Midbrain (tissue), 1 donor: Measurements from ENCODE around the gene THAP4.
A peak's percentile ranks its signal among the peaks of the same experiment; 100 is the strongest.

Experiments
- DNase-seq: peaks from one replicate; lab custom pipeline; 2025; lab: John Stamatoyannopoulos, UW

THAP4 gene

DNA sequence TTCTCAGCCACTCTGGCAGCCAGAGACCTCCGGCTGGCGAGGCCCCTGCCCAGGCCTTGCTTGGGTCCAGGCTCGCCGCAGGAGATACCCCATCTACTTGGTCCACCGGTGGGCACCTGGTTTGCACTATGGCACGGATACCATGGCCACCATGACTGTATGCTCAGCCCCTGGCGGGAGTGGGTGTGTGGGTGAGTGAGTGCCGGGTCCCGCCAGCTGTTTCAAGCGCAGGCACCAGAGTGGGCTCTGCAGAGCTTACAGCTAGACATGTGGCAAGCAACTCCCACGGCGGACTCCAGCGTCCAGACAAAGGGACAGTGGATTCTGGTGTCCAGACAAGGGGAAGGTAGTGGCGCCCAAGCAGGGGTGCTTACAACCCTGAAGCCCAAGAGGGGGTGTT, 2.0 kb upstream of the THAP4 start:
- no peak for DNase-seq

DNA sequence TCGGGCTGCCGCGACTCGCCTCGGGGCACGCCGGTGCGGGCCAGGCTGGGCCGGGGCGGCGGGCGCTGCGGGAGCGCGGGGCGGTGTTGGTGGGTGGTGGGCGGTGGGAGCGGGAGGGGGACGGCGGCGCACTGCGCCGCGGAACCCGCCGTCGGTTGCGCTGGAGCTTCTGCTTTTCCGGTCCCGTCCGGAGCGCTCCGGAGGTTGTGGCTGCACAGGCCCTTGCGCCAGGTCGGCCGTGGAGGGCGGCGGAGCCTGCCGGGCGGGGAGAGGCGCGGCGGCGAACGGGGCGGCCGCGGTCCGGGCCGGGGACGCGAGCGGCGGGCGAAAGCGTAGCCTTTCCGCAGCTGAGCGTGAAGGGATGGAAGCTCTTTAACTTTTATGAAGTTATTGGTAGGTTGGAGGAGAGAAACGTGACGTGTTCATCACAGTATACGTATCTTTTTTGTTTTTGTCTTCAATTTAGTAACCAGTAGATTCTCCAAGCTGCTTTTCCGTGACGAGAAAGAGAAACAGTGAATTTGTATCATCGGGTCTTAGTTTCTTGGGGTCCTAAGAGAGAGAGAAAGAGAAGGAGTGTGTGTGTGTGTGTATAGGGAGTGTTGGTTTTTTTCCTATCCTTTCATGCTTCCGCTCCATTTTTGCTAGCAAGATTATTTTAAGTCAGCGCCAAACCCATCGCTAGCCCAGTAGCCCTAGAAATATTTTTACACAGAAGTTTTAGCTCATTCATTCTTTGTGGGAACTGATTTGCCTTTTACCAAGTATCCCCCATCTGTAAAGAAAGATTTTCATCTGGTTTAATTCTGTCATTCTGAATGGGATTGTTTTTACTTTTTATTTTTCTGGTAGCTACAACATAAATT, 1.1 kb upstream of the THAP4 start:
- DNase-seq: no peak

DNA sequence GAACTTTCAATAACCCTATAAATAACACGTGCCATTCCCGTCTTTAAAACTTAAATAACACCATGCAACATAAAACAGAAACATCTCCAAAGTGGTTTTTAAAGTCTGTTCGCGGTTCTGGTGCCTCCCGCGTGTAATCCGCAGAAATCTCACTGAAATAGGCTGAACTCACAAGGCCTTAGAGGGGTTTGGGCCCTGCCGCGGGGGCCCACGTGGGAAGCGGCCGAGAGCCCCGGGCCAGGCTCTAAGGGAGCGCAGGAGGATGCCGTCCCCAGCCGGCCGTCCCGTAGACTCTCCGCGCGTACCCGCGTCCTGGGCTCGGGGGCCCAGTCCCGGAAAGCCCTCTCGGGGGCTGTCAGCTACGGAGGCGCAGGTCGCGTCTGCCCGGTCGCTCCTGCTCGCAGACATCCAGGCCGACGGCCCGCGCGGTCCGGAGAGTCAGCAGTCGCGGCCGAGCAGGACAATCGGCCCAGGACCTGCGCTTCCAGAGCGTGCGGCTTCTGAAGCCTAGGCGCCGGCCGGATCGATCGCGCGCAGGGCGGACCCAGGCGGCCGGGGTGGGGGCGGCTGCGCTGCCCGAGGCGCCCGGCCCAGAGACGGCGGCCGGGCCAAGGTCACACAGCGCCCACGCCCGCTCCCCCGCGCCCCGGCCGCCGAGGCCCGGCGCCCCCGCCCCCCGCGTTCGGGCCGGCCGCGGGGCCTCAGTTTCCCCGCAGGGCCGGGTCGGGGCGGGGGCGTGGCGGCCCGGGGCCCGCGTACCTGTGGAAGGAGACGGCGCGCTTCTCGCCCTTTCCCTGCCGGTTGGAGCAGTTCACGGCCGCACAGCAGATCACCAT, 558 bp downstream of the THAP4 start:
- no peak for DNase-seq

DNA sequence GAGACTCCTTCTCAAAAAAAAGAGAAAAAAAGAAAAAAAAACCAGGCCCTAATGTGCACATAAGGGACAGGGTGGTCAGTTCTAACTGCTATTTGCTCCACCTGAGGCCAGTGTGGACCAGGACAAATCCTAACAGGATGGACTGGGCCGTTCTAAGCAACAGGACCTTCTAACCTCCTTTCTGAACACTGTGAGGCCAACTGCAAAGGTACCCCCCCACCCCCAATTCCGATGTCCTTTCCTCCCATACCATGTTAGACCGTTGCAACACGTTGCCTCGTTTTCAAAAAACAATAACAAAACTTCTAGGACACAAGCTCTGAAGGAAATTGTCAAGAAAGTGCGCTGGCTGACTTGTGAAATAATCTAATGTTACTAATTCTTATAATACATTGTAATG, 1.2 kb downstream of the THAP4 start:
- no peak for DNase-seq

DNA sequence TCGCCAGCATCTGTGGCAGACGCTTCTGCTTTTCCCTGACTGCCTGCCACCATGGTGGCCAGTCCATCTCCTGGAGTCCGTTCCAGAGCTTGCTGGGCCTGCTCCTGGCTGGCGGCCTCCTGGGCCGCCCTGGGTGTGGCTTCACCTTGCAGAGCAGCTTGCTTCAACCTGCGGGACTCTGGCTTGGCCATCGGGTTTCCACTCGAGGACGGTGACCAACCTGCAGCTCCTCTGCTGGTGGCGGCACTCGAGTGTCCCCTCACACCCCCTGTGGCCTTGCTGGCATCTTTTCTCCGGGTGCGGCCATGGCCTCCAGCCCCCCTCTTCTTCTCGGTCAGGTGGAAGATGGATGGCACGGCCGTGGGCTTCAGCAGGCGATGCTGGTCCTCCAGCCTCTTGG, 3.4 kb downstream of the THAP4 start:
- DNase-seq: no peak

DNA sequence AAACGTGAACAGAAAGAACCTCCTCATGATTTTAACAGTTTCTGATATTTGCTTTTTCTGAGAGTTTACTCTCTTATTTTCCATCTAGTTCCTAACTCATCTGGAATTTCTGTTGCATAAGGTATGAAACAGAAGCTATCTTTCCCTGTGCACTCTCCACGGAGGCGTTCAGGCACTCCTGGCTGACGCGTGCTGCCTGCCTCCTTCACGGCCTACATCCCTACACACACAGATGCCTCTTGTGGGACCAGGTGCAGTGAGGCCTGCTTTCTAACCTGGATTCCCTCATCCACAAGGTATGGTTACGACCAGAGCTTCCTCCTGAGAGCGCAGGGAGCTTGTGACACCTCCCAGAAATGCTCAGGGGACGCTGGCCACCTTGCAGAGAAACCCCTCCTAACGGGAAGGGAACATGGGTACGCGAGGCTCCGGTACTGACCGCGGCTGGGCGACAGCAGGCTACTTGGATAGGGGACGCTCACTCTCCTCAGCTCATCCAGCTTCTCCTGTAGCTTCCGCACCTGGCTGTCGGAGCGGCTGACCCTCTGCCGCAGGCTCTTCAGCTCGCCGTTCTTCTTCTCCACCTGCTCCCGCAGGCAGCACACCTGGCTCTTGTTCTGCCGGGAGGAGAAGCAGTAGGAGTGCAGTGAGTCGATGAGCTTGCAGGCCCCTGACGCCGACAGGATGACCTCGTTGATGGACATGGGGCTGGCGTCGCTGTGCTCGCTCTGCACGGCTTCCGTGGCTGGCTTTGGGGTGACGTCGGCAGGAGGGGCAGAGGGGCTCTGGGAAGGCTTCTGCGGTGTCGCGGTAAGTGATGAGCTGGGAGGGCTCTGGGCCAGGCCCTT, 4.3 kb downstream of the THAP4 start:
- DNase-seq: no peak

DNA sequence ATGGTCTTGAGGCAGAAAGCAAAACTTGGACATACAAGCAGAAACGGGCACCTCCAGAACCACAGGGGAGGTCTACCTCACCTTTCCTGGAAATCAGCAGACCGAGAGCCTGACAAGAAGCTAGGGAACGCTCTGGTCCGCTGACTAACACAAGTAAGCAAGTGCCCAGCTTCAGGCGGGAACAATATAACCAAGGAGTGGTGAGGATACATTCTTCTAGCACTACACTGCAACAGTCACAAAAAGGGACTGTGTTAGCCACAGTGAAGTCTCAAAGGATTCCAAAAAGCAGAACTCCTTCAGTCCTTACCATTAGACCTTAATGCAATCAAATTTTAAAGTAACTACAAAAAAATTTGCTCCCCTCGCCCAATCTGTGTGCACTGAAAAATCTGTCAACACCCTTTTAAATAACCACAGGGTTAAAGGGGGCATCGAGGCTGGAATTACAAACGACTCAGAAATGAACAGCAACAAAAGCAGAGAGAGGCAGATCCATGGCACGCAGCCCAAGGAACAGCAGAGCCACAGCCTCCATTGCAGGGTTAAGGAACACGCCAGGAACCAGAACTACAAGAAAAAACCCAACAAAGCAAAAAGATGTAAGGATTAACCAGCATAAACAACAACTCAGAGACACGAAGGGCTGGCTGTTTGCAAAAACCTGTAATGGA, 7.1 kb downstream of the THAP4 start:
- DNase-seq: no peak

DNA sequence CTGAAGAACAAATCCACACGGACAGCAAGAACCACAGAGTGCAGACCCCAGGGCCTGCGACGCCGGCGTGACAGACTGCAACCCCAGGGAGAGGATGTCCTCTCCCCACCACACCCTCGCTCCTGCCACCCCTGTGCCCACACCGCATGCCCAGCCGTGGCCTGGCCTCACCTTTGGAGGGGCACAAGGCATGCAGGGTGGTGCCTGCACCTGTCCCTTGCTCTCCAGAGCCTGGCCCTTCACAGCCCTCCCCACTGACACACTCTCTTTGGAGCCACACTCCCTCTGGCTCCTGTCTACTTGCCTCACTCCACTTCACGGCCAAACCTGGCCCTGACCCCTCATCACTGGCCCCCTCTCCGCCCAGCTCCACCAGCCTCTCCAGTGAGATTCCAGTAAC, 9.3 kb downstream of the THAP4 start:
- DNase-seq: no peak

DNA sequence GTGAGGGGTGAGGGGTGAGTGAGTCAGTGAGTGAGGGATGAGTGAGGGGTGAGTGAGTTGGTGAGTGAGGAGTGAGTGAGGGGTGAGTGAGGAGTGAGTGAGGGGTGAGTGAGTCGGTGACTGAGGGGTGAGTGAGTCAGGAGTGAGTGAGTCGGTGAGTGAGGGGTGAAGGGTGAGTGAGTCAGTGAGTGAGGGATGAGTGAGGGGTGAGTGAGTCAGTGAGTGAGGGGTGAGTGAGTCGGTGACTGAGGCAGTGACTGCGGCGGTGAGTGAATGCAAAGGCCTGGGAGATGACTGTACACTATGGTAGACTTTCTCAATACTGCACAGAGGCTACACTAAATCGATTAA, 16.6 kb downstream of the THAP4 start:
- DNase-seq: no peak

DNA sequence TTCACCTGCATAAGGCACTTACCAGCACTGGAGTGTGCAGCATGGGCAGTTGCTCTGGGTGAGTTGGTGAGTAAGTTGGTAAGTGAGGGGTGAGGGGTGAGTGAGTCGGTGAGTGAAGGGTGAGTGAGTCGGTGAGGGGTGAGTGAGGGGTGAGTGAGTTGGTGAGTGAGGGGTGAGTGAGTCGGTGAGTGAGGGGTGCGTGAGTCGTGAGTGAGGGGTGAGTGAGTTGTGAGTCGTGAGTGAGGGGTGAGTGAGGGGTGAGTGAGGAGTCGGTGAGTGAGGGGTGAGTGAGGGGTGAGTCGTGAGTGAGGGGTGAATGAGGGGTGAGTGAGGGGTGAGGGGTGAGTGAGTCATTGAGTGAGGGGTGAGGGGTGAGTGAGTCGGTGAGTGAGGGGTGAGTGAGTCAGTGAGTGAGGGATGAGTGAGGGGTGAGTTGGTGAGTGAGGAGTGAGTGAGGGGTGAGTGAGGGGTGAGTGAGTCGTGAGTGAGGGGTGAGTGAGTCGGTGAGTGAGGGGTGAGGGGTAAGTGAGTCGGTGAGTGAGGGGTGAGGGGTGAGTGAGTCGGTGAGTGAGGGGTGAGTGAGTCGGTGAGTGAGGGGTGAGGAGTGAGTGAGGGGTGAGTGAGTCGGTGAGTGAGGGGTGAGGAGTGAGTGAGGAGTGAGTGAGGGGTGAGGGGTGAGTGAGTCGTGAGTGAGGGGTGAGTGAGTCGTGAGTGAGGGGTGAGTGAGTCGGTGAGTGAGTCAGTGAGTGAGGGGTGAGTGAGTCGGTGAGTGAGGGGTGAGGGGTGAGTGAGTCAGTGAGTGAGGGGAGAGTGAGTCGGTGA, 17.1 kb downstream of the THAP4 start:
- no peak for DNase-seq

DNA sequence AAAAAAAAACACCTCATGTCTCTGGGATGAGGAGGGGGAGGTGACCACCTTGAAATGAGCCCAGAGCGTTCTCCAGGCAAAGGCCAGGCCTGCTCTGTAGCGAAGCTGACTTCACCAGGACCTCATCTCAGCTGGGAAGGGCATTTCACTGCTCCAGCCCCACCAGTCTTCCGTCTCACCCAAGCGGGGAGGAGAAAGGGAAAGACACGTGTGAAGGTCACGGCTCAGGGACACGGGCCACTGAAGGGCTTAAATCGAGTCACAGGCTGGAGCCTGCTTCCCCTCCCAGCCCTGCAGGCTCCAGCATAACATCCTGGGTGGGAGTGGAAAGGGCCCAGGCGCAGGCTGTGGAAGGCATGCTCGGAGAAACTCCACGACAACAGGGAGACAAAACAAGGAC, 18.1 kb downstream of the THAP4 start:
- no peak for DNase-seq

DNA sequence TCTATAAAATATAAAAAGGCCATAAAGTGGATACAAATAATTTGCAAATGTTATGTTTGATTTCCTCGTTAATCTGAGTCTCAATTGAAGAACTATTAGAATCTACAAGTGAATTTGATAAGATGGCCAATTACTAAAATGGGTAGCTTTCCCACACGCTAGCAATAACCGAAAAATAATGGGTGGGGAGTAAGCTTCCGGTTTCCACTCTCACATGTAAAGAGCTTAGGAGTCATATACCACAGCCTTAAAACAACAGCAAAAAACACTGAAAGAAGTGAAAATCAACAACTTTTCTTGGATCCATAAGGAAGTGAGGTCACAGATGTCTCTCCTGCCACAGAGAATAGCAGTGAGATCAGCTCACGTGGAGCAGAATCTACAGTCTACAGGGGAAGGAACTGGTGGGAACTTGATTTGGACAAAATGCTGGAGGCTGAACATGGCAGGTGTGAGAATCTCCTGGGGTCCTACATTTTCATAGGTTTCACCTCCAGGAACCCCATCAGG, 18.6 kb downstream of the THAP4 start:
- DNase-seq: no peak

DNA sequence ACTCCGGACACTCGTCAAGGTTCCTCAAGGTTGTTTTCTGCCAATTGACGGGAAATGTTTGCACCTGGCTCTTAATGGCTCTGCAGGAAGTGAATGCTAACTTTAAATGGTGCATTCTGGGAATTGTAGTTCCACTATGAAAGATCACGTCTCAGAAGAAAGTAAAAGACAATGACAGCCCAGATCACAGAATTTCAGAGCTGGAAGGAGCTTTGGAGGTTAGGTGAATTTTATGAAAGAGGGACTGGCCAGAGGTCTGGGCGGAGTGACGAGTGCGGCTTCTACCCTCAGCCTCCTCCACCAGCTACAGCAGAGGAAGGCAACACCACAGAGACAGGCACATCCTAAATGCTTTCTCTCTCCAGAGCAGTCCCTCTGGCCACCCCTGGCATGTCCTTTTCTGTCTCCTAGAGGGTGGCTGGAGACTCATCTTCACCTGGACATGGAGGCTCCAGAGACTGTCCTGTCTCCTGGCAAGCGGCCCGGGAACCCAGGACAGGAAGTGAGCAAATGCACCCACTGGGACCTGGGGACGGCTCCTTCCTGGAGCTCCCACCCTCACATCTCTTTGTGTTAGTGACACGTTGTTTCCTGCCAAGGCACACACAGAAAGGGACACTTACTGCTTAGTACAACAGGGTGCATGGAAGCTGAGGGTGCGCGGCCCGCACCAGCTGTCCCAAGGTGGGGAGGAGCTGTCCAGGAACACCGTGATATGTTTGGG, 19.4 kb downstream of the THAP4 start:
- peak; percentile 15 for DNase-seq

DNA sequence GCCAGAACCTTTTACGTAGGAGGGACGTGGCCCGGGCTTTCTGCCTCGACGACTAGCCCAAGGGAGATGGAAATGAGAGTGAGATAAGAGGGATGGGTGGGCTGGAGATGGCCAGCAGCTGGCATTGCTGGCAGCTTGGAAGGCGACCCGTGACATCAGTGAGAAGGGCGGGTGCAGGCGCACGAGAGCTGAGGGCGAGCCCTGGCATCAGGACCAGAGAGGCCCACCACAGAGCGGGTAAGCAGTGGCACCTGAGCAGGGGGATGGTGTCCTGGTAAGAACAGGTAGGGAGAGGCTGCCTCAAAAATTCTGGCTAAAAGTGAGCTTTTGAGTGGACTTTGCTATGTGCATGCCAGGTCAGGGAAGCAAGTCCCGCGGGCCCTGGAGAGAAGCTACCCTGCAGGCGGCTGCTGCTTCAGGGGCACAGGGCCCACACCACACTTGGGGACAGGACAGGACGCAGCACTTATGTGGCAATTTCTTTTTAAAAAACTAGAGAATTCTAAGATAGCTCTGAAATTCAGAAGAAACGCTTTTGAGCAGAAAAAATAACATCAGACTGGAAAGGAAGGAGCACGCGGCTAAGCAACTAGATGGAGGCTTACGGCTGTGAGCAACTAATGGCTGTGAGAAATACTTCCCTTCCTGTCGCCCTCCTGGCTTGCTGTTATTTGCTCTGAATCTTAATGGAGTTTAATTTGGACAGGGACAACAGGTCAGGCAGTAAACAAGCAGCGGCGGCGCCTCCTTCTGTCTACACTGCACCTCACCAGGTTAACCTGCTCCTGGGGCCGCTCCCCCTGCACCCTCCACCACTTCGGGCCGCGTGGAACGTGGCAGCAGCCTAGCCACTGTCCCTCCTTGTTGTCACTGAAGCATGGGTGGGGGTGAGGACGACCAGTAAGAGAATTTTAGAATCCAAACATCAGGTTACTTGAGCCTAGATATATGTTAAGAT, 20.5 kb downstream of the THAP4 start:
- DNase-seq: no peak

DNA sequence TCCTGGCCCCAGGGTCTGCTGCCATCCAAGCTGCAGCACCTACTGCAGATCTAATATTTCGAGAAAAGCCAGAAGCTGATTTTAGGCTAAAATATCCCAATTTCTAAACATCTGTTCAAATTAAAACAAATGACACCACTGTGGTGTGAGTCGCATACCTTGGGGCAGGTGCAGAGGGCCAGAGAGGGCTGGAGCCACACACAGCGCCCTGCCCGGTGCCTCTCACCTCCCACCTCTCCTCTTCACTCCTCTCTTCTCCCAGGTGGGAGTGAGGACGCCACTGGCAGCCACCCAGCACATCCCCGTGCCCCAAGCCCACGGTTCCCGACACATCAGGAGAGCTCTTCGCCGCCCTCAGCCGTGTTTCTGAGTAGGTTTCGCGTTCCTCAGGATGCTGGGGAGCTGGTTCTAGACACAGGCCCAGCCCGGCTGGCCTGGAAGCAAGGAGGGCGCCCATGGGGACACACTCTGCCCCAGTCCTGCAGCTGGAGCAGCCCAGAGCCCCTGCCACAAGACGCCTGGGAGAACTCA, 21.4 kb downstream of the THAP4 start:
- no peak for DNase-seq

DNA sequence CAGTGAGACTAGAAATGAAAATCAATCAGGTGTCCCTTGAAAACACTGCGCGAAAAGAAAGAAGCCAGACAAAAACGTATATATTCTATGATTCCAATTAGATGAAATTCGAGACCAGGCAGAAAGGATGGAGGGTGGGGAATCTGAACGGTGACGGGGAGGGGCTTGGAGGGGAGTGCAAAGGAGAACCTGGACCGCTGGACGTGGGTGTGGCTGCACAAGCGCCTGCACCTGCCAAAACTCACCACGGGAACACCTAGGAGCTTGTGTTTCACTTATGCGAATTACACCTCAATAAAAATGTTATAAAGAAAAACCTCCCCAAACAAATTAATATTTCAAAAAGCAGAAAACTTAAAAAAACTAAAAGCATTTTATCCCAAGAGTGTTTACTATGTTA, 21.9 kb downstream of the THAP4 start:
- no peak for DNase-seq

DNA sequence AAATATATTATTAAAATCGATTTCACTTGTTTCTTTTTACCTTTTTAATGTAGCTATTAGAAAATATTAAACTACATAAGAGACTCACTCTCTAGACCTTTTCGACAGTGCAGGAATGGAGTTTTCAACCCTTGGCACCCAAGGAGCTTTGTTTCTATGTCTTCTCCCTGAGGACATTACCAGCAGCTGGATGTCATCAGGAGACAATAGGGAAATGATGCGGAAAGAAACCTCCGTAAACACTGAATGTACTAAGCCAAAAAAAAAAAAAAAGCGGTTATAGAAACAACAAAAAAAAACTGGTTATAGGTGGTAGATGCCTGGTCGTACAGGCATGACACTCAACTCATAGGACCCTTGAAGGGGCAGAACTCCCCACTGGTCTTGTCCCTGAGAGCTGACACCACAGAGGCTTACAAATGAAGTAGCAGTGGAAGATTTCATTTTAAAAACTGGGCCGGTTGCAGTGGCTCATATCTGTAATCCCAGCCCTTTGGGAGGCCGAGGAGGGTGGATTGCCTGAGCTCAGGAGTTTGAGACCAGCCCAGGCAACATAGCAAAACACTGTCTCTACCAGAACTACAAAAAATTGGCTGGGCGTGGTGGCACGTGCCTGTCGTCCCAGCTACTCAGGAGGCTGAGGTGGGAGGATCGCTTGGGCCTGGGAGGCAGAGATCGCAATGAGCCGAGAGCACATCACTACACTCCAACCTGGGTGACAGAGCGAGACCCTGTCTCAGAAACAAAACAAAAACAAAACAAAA, 23.8 kb downstream of the THAP4 start:
- no peak for DNase-seq
